Measurements from ENCODE around the gene DSCAML1. TPM values are rescaled to one million over a fixed set of nuclear protein-coding genes. Genes with fewer than 3 reads are reported as not detected.

Gene DSCAML1
- total RNA-seq, 1 experiment from 2014 or later, result not detected

- RAD21 ChIA-PET (ENCODE audit: low non-redundant PET in 1 of 2, low total read pairs in 2 of 2, uncharacterized antibody in 2 of 2, unreplicated experiment in 2 of 2), result interaction anchor here in 1 of 2 experiments (0.7 kb wide), 1 partner anchor 57 kb away, joined by 4 read pairs; no protein-coding TSS in a partner anchor
- H3K4me2 ChIP-seq (ENCODE audit: low read length), result no peak overlapping the region
- no peak overlapping the region for H3K9ac ChIP-seq (ENCODE audit: low read length)
- H3K4me1 ChIP-seq (ENCODE audit: control insufficient read depth in 1 of 2, insufficient read depth in 2 of 2, low read length in 2 of 2), result no peaks in the 10 kb centered on the region
- no peak overlapping the region for H2AFZ ChIP-seq (ENCODE audit: low read depth, low read length, poor library complexity, severe bottlenecking)
- ATAC-seq (no peak), DNase-seq (ENCODE audit: low read depth, low spot score) (no peak)
- peaks cover 45% of the 10 kb centered on the region; the same call in 1 of the 2 replicates for H3K27me3 ChIP-seq (ENCODE audit: insufficient read depth, low read length)
- H3K9me2 ChIP-seq (ENCODE audit: insufficient read depth), result no peaks in the 10 kb centered on the region
- POLR2A ChIA-PET, result no interaction called here
- CTCF ChIA-PET, result no interaction called here
- H3K4me3 ChIP-seq (replicated peaks in 1 of 2; ENCODE audit: low read depth in 1 of 2, low read length in 2 of 2), result no peak overlapping the region
- no peaks in the 10 kb centered on the region for H3K79me2 ChIP-seq (ENCODE audit: insufficient read depth, low read length)
- no TSS peak for BruUV-seq (replicated peaks)
- no peaks in the 10 kb centered on the region for H4K20me1 ChIP-seq (ENCODE audit: insufficient read depth)
- no peak for TF ChIP-seq JUND (IDR thresholded peaks at IDR 0.05)
- no peak for TF ChIP-seq ATF3 (IDR thresholded peaks at IDR 0.05)
- no peak for TF ChIP-seq POLR2AphosphoS5 (IDR thresholded peaks at IDR 0.05; ENCODE audit: low read depth, low read length)
- no peak for TF ChIP-seq RAD21 (IDR thresholded peaks at IDR 0.05; ENCODE audit: low read depth)
- TF ChIP-seq CEBPB (IDR thresholded peaks at IDR 0.05; ENCODE audit: low read depth), result no peak
- no peak for TF ChIP-seq ZFX (IDR thresholded peaks at IDR 0.05)
- no peak for TF ChIP-seq ZNF274 (IDR thresholded peaks at IDR 0.05; ENCODE audit: low read depth, low read length)
- H3K27ac ChIP-seq (ENCODE audit: low read depth, low read length), result no peak overlapping the region
- no peaks in the 10 kb centered on the region for H3K36me3 ChIP-seq (ENCODE audit: control insufficient read depth in 1 of 2, insufficient read depth in 2 of 2, low read length in 2 of 2)
- no peaks in the 10 kb centered on the region for H3K9me3 ChIP-seq (ENCODE audit: control insufficient read depth in 1 of 2, insufficient read depth in 1 of 2, low read depth in 1 of 2, low read length in 2 of 2)
- intact Hi-C loops (cut with micrococcal nuclease), result no loop called here
These were observed 93.9 kb downstream of the DSCAML1 start for GRCh38 chr11:117702946-117703598.

- no peaks in the 10 kb centered on the region for H3K36me3 ChIP-seq (ENCODE audit: control insufficient read depth in 1 of 2, insufficient read depth in 2 of 2, low read length in 2 of 2)
- CTCF ChIA-PET, result no interaction called here
- no peak overlapping the region for H3K4me2 ChIP-seq (ENCODE audit: low read length)
- RAD21 ChIA-PET (ENCODE audit: low non-redundant PET in 1 of 2, low total read pairs in 2 of 2, uncharacterized antibody in 2 of 2, unreplicated experiment in 2 of 2), result no interaction called here
- H3K79me2 ChIP-seq (ENCODE audit: insufficient read depth, low read length), result no peaks in the 10 kb centered on the region
- no peaks in the 10 kb centered on the region for H3K4me1 ChIP-seq (ENCODE audit: control insufficient read depth in 1 of 2, insufficient read depth in 2 of 2, low read length in 2 of 2)
- DNase-seq (ENCODE audit: low read depth, low spot score) (no peak), ATAC-seq (no peak)
- H2AFZ ChIP-seq (ENCODE audit: low read depth, low read length, poor library complexity, severe bottlenecking), result no peak overlapping the region
- no TSS peak for BruUV-seq (replicated peaks)
- H3K27ac ChIP-seq (ENCODE audit: low read depth, low read length), result no peak overlapping the region
- no peak overlapping the region for H3K9ac ChIP-seq (ENCODE audit: low read length)
- no peak overlapping the region for H3K4me3 ChIP-seq (replicated peaks in 1 of 2; ENCODE audit: low read depth in 1 of 2, low read length in 2 of 2)
- H3K9me2 ChIP-seq (ENCODE audit: insufficient read depth), result no peaks in the 10 kb centered on the region
- POLR2A ChIA-PET, result no interaction called here
- H4K20me1 ChIP-seq (ENCODE audit: insufficient read depth), result no peaks in the 10 kb centered on the region
- H3K27me3 ChIP-seq (ENCODE audit: insufficient read depth, low read length), result peaks cover 44% of the 10 kb centered on the region
- H3K9me3 ChIP-seq (ENCODE audit: control insufficient read depth in 1 of 2, insufficient read depth in 1 of 2, low read depth in 1 of 2, low read length in 2 of 2), result no peaks in the 10 kb centered on the region
- intact Hi-C loops (cut with micrococcal nuclease), result no loop called here
- TF ChIP-seq ZBTB33 (IDR thresholded peaks at IDR 0.05; ENCODE audit: extremely low read depth, insufficient replicate concordance, low read length), result no peak
- no peak for TF ChIP-seq SP1 (IDR thresholded peaks at IDR 0.05; ENCODE audit: low read depth)
- no peak for TF ChIP-seq JUND (IDR thresholded peaks at IDR 0.05)
- no peak for TF ChIP-seq EZH2 (IDR thresholded peaks at IDR 0.05)
- no peak for TF ChIP-seq ELF1 (IDR thresholded peaks at IDR 0.05; ENCODE audit: borderline replicate concordance, low read depth)
- TF ChIP-seq EGR1 (IDR thresholded peaks at IDR 0.05; ENCODE audit: low read depth), result no peak
- TF ChIP-seq REST (IDR thresholded peaks at IDR 0.05; ENCODE audit: low read depth), result no peak
- no peak for TF ChIP-seq ZNF274 (IDR thresholded peaks at IDR 0.05; ENCODE audit: low read depth, low read length)
- TF ChIP-seq EZH2phosphoT487 (IDR thresholded peaks at IDR 0.05; ENCODE audit: borderline replicate concordance), result no peak
- no peak for TF ChIP-seq FOSL1 (IDR thresholded peaks at IDR 0.05; ENCODE audit: low read depth)
- no peak for TF ChIP-seq CBX3 (IDR thresholded peaks at IDR 0.05; ENCODE audit: low read depth)
These were observed 95.2 kb downstream of the DSCAML1 start for GRCh38 chr11:117701781-117702180.

Data from HCT116 (cell line).